ENCODE results near the gene BIRC6. TPM values are rescaled to one million over a fixed set of nuclear protein-coding genes. Genes with fewer than 3 reads are reported as not detected.
A peak's percentile ranks its signal among the peaks of the same experiment; 100 is the strongest.
"Not testable (repeated sequence)": the region's sequence is repeated elsewhere in the genome, so short reads cannot be mapped to it uniquely, and the experiment has no call there.

The BIRC6 gene
- polyA plus RNA-seq, 3 donors: 11.5 to 32.6 (median 12.9) TPM

- H3K79me2 ChIP-seq (ENCODE audit: insufficient read depth, low read length); H3K4me3 Mint-ChIP-seq; DNase-seq; H3K27me3 ChIP-seq (ENCODE audit: control insufficient read depth in 2 of 2, insufficient read depth in 2 of 2, low read length in 2 of 2); H3K27me3 Mint-ChIP-seq (ENCODE audit: low read depth in 3 of 3); H2AFZ ChIP-seq (ENCODE audit: insufficient read depth, low read depth, low read length, poor library complexity, severe bottlenecking); H3K9me3 ChIP-seq (replicated peaks in 1 of 2; ENCODE audit: control insufficient read depth in 1 of 2, insufficient read depth in 1 of 2, low read length in 2 of 2); H3K9me3 Mint-ChIP-seq; H3K27ac ChIP-seq (ENCODE audit: low read depth in 1 of 2, low read length in 2 of 2); intact Hi-C loops (cut with micrococcal nuclease); H3K36me3 ChIP-seq (replicated peaks in 1 of 2; ENCODE audit: control insufficient read depth in 1 of 2, insufficient read depth in 2 of 2, low read length in 2 of 2); H3K4me3 ChIP-seq (replicated peaks in 1 of 3; ENCODE audit: low read depth in 2 of 3, low read length in 3 of 3); H3K4me1 ChIP-seq (ENCODE audit: control insufficient read depth in 1 of 2, insufficient read depth in 2 of 2, low read length in 2 of 2); H3K4me1 Mint-ChIP-seq; H3K4me2 ChIP-seq (replicated peaks; ENCODE audit: extremely low read depth, low read length, poor library complexity, severe bottlenecking); H3K9ac ChIP-seq (ENCODE audit: insufficient read depth, low read length, poor library complexity, severe bottlenecking); H4K20me1 ChIP-seq (ENCODE audit: insufficient read depth, low read length): not testable (repeated sequence)
- WGBS (ENCODE audit: insufficient coverage): 100% methylated on average over 3 of the region's 14 CpGs
- Mint-ChIP-seq H3K36me3 (peaks cover 10 to 15% of the 10 kb centered on the region in 2 donors), H3K27ac (peak overlapping the region in 1 of 7 donors; percentile 63)
Measured at GRCh38 chr2:32329180-32329980, 27.4 kb upstream of the BIRC6 start.

- Mint-ChIP-seq H3K4me3 (no peak overlapping the region), H3K4me1 (no peaks in the 10 kb centered on the region), H3K36me3 (peaks cover 10 to 15% of the 10 kb centered on the region in 2 donors), H3K9me3 (peaks cover 0 to 3% (median 0%) of the 10 kb centered on the region in 7 donors), H3K27me3 (ENCODE audit: low read depth in 3 of 3) (no peaks in the 10 kb centered on the region), H3K27ac (peak overlapping the region in 1 of 7 donors; percentile 4)
- intact Hi-C loops (cut with micrococcal nuclease): no loop called here
- H3K27ac ChIP-seq (ENCODE audit: low read depth in 1 of 2, low read length in 2 of 2): no peak overlapping the region
- 100% methylated on average over 1 of the region's 2 CpGs for WGBS (ENCODE audit: insufficient coverage)
- no peak overlapping the region for H3K9ac ChIP-seq (ENCODE audit: insufficient read depth, low read length, poor library complexity, severe bottlenecking)
- no peaks in the 10 kb centered on the region for H4K20me1 ChIP-seq (ENCODE audit: insufficient read depth, low read length)
- H3K9me3 ChIP-seq (replicated peaks in 1 of 2; ENCODE audit: control insufficient read depth in 1 of 2, insufficient read depth in 1 of 2, low read length in 2 of 2): no peaks in the 10 kb centered on the region
- H3K4me2 ChIP-seq (replicated peaks; ENCODE audit: extremely low read depth, low read length, poor library complexity, severe bottlenecking): no peak overlapping the region
- H3K36me3 ChIP-seq (replicated peaks in 1 of 2; ENCODE audit: control insufficient read depth in 1 of 2, insufficient read depth in 2 of 2, low read length in 2 of 2): no peaks in the 10 kb centered on the region
- no peak overlapping the region for H2AFZ ChIP-seq (ENCODE audit: insufficient read depth, low read depth, low read length, poor library complexity, severe bottlenecking)
- H3K27me3 ChIP-seq (ENCODE audit: control insufficient read depth in 2 of 2, insufficient read depth in 2 of 2, low read length in 2 of 2): no peaks in the 10 kb centered on the region
- H3K79me2 ChIP-seq (ENCODE audit: insufficient read depth, low read length): no peaks in the 10 kb centered on the region
- no peak for TF ChIP-seq CTCF (IDR thresholded peaks at IDR 0.05)
- H3K4me1 ChIP-seq (ENCODE audit: control insufficient read depth in 1 of 2, insufficient read depth in 2 of 2, low read length in 2 of 2): no peaks in the 10 kb centered on the region
- H3K4me3 ChIP-seq (replicated peaks in 1 of 3; ENCODE audit: low read depth in 2 of 3, low read length in 3 of 3): no peak overlapping the region
- DNase-seq: no peak
Measured at GRCh38 chr2:32330136-32330535, 26.7 kb upstream of the BIRC6 start.
